OCI-M2 (cell line): ENCODE data around the gene PROB1.
"Not testable (repeated sequence)": the region's sequence is repeated elsewhere in the genome, so short reads cannot be mapped to it uniquely, and the experiment has no call there.

Experiments
- DNase-seq: peaks from one replicate; lab custom pipeline; 2025; ENCODE audit not compliant: unreplicated experiment; lab: John Stamatoyannopoulos, UW

The PROB1 gene

DNA sequence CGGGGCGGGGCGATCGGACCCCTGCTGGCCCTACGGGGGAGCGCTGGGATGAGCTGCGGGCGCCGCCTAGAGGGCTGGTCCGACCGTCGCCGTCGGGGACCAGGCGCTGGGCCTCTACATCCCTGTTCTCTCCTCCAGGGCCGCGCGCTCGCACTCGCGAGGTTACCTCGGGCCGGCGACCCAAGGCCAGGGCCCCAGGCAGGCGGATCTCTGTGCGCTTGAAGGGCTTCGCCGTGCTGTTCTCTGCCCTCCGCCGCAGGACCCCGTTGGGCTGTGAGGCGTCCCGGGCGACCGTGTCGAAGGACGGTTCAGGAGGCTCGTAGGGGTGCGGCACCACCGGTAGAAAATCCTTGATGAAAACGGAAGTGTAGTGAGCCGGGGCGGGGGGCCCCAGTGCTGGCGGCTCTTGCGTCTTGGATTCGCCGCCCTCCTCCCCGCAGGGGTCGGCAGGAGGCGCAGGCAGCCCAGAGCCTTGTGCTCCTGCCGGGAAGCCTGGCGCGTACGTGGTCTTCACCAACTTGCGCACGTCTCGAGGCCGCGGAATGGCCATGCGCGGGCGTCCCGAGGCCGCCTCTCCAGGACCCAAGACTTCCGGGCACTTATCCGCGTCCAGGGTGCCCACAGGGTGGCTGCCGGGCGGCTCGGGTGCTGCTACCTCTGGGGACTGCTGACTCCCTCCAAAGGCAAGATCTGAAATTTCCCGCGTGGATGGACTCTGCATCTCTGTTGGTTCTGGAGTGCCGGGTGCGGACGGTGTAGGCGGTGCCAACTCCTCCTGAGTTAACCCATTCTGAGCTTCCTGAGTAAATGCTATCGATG lies 2.0 kb downstream of the PROB1 start:
- no peak for DNase-seq

DNA sequence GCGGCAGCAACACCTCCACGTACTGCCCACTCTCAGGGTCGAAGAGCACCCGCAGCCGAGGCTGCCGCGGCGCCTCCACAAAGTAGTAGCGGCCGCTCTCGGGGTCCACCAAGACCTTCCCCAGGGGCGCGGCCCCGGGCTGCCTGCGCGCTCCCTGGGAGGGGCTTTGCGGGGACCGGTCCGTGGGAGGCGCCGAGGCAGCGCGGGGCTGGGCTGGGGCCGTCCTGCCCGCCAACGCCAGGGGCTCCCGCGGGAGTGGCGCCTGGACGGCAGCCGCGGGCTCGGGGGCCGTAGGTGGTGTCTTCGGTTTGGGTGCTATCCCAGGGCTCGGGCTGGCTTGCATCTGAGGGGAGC lies 2.6 kb downstream of the PROB1 start:
- no peak for DNase-seq

GRCh38 chr5:139391570-139392323 lies 3.2 kb downstream of the PROB1 start:
- no peak for DNase-seq

- no peak for DNase-seq
These were observed 4.0 kb downstream of the PROB1 start for GRCh38 chr5:139390639-139391569.

DNA sequence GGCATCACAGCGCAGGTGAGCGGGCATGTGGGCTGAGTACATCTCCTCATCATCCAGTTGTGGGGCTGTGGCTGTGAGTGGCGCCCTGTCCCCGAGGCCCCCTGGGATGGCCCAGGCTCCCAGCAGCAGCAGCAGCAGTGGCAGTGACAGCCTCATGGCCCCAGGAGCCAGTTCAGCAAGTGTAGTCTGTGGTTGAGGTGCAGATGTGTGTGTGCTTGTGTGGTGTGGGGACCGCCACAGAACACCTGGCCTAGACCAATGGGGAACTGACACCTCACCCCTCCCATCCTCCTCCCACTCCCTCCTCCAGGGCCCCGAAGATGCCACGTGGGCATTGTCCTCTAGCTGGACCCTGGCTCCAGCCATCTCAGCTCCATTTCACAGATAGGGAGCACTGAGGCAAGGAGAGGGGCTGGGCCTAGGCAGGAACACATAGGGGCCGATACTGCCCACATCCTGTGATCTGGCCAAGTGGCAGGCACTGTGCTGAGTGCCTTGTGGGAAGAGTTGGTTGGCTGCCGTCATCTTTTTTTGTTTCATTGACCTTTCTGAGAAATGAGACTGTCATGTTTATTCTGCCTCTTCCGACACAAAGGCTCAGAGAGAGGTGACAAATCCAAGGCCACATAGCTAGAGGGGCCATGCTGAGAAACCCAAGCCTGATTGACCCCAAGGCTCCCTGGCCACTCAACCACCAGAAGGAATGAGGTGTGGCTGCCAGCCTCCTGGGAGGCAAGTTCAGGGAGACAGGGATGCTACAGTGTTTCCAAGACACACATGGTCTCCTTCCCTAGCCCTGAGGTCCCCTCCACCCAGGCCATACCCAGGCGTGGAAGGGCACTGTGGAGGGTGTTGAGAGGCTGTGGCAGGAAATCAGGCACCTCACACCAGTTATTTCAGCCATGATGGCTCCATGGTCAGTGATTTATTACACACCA lies 4.9 kb downstream of the PROB1 start, which contains the start of gene MZB1:
TSS of gene MZB1 (minus strand) at position 213 of the 938 bp plus-strand sequence. CDS start at position 156, 57 bp downstream.
- DNase-seq, result no peak

GRCh38 chr5:139388198-139388821 lies 6.6 kb downstream of the PROB1 start:
- no peak for DNase-seq

DNA sequence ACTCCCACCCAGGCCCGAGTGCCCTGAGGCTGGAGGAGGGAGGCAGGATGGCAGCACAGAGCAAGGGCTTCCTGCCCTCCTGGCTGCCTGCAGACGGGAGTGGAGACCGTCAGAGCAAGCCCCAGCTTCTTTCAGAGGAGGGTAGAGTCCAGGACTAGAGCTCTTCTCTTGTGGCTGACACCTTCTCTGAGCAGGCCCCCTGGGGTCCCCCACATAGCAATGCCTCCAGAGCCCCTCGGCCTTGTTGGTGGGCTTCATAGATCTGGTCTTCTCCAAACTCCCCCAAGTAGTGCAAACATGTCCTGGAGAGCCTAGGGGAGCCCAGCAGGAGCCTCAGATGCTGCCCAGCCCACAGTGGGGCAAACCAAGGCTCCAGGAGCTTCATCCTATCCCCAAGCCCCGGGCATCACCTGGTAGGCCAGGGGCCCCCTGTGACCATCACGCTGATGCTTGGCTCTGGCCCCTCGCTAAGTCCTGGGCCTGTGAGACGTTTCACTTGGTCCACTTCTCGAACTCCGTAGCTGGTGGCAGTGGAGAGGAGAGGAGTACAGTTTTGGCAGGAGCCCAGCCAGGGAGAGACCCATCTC lies 7.2 kb downstream of the PROB1 start:
- DNase-seq, result no peak

DNA sequence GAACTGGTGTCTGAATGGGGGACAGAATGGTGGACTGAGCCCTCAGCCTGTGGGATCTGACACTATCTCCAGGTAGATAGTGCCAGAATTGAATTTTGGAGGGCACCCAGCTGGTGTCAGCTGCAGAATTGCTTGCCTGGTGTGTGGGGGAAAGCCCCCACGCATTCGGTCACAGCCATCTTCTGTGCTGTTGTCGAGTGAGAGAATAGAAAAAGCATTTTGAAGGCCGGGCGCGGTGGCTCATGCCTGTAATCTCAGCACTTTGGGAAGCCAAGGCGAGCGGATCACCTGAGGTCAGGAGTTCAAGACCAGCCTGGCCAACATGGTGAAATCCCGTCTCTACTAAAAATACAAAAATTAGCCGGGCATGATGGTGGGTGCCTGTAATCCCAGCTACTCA lies 7.9 kb downstream of the PROB1 start:
- DNase-seq, result not testable (repeated sequence)

GRCh38 chr5:139386050-139386438 lies 8.9 kb downstream of the PROB1 start:
- DNase-seq, result no peak

DNA sequence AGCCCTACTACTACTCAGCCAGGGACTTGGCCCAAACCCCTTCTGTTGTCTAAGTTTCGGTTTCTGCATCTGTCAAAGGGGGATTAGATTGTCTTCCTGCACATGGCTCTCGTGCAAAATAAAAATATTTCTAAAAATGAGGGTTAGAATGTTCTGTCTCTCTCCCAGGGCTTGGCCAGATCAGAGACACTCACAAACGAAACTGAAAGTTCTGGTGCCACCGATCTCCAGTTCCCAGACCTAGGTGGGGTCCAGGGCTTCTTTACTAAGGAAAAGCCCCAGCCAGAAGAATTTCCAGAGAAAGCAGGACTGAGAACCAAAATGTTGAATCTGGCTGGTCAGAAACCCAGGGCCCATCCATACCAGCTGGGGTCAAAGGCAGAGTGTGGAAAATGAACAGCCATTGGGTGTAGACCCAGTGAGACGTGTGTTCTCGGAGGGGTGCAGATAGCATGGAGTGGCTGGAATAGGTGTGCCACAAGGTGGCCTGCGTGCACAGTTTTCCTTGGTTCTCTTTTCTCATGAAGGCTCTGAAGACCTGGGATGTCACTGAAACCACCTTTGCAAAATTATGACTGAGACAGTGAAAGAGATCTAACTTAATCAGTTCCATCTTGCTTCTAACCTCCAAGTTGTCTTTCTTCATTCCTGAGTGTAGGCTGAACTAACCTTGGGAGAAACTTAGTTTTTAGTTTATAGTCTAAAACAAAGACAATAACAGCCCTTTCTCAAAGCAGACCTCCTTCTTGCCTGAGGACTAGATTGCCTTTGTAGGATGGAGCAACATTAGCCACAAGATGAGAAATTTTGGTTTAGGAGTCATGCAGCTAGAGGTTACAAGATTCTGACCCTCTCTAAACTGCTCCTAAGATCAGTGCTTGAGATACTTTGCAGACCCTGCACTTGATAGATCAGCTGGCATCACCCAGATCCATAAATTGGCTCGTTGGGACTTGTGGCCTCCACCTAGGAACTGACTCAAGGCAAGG lies 9.5 kb downstream of the PROB1 start:
- DNase-seq, result no peak

GRCh38 chr5:139384591-139385051 lies 10.3 kb downstream of the PROB1 start:
- no peak for DNase-seq

DNA sequence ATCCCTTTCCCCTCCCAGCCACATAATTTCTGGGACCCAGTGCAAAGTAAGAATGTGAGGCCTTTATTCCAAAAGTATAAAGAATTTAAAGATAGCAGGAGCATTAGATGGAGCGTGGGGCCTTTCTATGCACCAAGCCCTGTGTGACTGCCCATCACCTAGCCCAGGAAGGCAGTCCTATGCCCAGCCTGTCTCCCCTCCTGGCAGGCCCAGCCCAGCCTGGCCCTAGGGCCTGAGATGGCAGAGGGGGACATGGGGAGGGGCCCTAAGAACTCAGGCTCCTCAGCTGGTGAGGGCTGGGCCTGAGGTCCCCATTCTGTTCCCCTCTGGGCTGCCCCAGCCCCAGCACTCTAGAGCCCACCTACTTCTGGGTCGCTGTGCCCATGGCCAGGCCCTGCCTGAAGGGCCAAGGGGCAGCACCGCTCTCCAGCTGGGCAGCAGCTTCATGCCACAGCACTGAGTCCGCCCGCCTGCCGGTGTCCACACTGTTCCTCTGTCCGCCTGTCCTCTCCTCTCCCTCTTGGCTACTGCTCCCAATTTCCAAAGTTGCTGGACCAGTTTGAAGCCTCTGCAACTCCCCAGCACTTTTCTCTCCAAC lies 10.8 kb downstream of the PROB1 start:
- no peak for DNase-seq

DNA sequence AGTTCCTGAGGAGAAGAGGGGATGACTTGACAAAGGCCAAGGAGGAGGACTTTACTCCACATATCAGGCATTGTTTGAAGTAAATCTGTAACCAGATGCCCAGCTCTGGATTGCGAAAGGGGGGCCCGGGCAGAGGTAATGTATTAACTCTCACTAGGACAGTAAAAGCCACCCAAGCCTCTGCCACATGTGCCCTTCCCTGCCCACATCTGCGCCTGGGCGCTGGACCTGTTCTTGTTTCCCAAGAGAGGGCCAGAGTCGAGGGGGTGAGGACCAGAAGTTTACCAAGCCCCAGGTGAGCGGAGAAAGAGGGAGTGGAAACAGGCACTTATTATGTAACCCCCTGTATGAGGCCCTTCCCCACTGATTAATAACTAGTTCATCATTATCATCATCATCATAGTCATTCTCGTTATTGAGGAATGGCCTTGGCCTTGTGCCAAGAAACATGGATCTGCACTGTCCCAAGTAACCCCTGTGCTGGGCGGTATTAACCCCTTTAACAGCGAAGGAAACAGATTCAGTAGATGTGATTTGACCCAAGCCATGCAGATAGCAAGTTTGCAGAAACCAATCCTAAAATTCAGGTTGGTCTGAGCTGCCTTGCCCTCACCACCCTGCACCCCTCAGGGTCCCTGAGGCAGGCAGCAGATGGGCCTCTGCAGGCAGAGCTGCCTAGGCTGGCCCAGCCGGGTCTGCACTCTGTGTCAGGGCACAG lies 11.5 kb downstream of the PROB1 start, which contains the start of gene SLC23A1:
TSS of gene SLC23A1 (minus strand) at position 23 of the 718 bp plus-strand sequence. CDS start 44 bp downstream, outside the sequence.
- DNase-seq, result no peak

- no peak for DNase-seq
These were observed 12.1 kb downstream of the PROB1 start for GRCh38 chr5:139382807-139383206.

GRCh38 chr5:139381837-139382761 lies 12.8 kb downstream of the PROB1 start:
- no peak for DNase-seq
